GM19238 (cell line): Measurements from ENCODE around the gene KRT33B.
"Not testable (repeated sequence)": the region's sequence is repeated elsewhere in the genome, so short reads cannot be mapped to it uniquely, and the experiment has no call there.

Source experiments
- DNase-seq: peaks from one replicate; pipeline ENCODE4 v3.0.0; 2011; ENCODE audit warnings: low spot score; ENCODE audit not compliant: insufficient read length

The KRT33B gene

GRCh38 chr17:41393826-41394225 is 24.2 kb upstream of the KRT33B start:
- DNase-seq, result no peak

- DNase-seq, result no peak
Observed at GRCh38 chr17:41393294-41393693, 23.7 kb upstream of the KRT33B start.

- DNase-seq, result no peak
Observed at GRCh38 chr17:41392278-41392677, 22.7 kb upstream of the KRT33B start.

GRCh38 chr17:41391535-41391934 is 21.9 kb upstream of the KRT33B start:
- DNase-seq, result no peak

- DNase-seq, result no peak
Observed at GRCh38 chr17:41390411-41390938, 20.9 kb upstream of the KRT33B start.

GRCh38 chr17:41387670-41388069 is 18.1 kb upstream of the KRT33B start:
- no peak for DNase-seq

- no peak for DNase-seq
Observed at GRCh38 chr17:41386227-41386626, 16.6 kb upstream of the KRT33B start.

- DNase-seq, result no peak
Observed at GRCh38 chr17:41383690-41384089, 14.1 kb upstream of the KRT33B start.

GRCh38 chr17:41382394-41382793 is 12.8 kb upstream of the KRT33B start:
- no peak for DNase-seq

- not testable (repeated sequence) for DNase-seq
Observed at GRCh38 chr17:41381943-41382342, 12.3 kb upstream of the KRT33B start, which contains the start of gene KRT34. Gene KRT34, minus strand, starts transcription at chr17:41382306. Its CDS starts 60 bp downstream, at chr17:41382246.

- DNase-seq, result not testable (repeated sequence)
Observed at GRCh38 chr17:41380091-41380490, 10.5 kb upstream of the KRT33B start.

- DNase-seq, result no peak
Observed at GRCh38 chr17:41377546-41377945, 7.9 kb upstream of the KRT33B start.

- no peak for DNase-seq
Observed at GRCh38 chr17:41369023-41369422, 590 bp downstream of the KRT33B start.

GRCh38 chr17:41367426-41368075 is 2.1 kb downstream of the KRT33B start:
- DNase-seq, result no peak

GRCh38 chr17:41366070-41366469 is 3.5 kb downstream of the KRT33B start:
- no peak for DNase-seq

- no peak for DNase-seq
Observed at GRCh38 chr17:41363881-41364280, 5.7 kb downstream of the KRT33B start.

GRCh38 chr17:41360296-41360995 is 9.2 kb downstream of the KRT33B start:
- no peak for DNase-seq

- no peak for DNase-seq
Observed at GRCh38 chr17:41354536-41354935, 15.1 kb downstream of the KRT33B start.

GRCh38 chr17:41352597-41353366 is 16.8 kb downstream of the KRT33B start:
- DNase-seq, result no peak

GRCh38 chr17:41351177-41351576 is 18.4 kb downstream of the KRT33B start:
- no peak for DNase-seq

GRCh38 chr17:41350381-41350878 is 19.2 kb downstream of the KRT33B start, which contains the start of gene KRT33A:
Gene KRT33A, minus strand, starts transcription at chr17:41350828. Its CDS starts 61 bp downstream, at chr17:41350767.
- DNase-seq, result not testable (repeated sequence)
